ENCODE measurements around the gene DLX4. TPM values are rescaled to one million over a fixed set of nuclear protein-coding genes. Genes with fewer than 3 reads are reported as not detected.

The DLX4 gene
- total RNA-seq, 2 donors from 2014 or later = 1.9 to 3.0 TPM

GRCh38 chr17:49966767-49967166, 2.2 kb upstream of the DLX4 start:
- Mint-ChIP-seq H3K36me3 (ENCODE audit: insufficient read depth in 2 of 2) (peaks cover 0 to 4% of the 10 kb centered on the region in 2 donors), H3K27me3 (ENCODE audit: low read depth) (peaks cover 89% of the 10 kb centered on the region), H3K4me1 (ENCODE audit: low read depth) (peaks cover 68% of the 10 kb centered on the region), H3K9me3 (no peaks in the 10 kb centered on the region), H3K4me3 (no peak overlapping the region), H3K27ac (no peak overlapping the region)
- DNase-seq = no peak
- ATAC-seq (replicated peaks in 1 of 2) = no peak

DNA sequence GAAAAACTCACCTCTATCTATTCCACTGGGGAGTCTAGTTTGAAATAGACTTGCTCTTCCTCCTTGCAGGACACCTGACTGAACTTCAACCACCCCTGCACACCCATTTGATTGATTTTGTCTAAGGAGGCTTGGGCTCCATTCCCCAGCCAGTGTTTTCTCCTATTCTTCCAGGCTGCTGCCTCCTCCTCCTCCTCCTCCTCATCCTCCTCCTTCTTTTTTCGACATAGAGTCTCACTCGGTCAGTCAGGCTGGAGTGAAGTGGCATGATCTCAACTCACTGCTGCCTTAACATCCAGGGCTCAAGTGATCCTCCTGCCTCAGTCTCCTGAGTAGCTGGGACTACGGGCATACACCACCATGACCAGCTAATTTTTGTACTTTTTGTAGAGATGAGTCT, 1.8 kb upstream of the DLX4 start:
- no peak overlapping the region for H3K27ac Mint-ChIP-seq
- H3K27me3 Mint-ChIP-seq (ENCODE audit: low read depth) = peaks cover 86% of the 10 kb centered on the region
- H3K4me1 Mint-ChIP-seq (ENCODE audit: low read depth) = peaks cover 69% of the 10 kb centered on the region
- H3K4me3 Mint-ChIP-seq = no peak overlapping the region
- no peaks in the 10 kb centered on the region for H3K9me3 Mint-ChIP-seq
- no peak for ATAC-seq (replicated peaks in 1 of 2)
- DNase-seq = no peak
- peaks cover 0 to 4% of the 10 kb centered on the region in 2 donors for H3K36me3 Mint-ChIP-seq (ENCODE audit: insufficient read depth in 2 of 2)

GRCh38 chr17:49967621-49968404, 1.2 kb upstream of the DLX4 start:
- H3K27me3 Mint-ChIP-seq (ENCODE audit: low read depth) = peaks cover 81% of the 10 kb centered on the region
- H3K36me3 Mint-ChIP-seq (ENCODE audit: insufficient read depth in 2 of 2) = peaks cover 0 to 4% of the 10 kb centered on the region in 2 donors
- H3K4me1 Mint-ChIP-seq (ENCODE audit: low read depth) = peaks cover 69% of the 10 kb centered on the region
- no peak for ATAC-seq (replicated peaks in 1 of 2)
- peak overlapping the region; percentile 55 to 95 for H3K4me3 Mint-ChIP-seq
- DNase-seq = no peak
- H3K27ac Mint-ChIP-seq = no peak overlapping the region
- H3K9me3 Mint-ChIP-seq = no peaks in the 10 kb centered on the region

DNA sequence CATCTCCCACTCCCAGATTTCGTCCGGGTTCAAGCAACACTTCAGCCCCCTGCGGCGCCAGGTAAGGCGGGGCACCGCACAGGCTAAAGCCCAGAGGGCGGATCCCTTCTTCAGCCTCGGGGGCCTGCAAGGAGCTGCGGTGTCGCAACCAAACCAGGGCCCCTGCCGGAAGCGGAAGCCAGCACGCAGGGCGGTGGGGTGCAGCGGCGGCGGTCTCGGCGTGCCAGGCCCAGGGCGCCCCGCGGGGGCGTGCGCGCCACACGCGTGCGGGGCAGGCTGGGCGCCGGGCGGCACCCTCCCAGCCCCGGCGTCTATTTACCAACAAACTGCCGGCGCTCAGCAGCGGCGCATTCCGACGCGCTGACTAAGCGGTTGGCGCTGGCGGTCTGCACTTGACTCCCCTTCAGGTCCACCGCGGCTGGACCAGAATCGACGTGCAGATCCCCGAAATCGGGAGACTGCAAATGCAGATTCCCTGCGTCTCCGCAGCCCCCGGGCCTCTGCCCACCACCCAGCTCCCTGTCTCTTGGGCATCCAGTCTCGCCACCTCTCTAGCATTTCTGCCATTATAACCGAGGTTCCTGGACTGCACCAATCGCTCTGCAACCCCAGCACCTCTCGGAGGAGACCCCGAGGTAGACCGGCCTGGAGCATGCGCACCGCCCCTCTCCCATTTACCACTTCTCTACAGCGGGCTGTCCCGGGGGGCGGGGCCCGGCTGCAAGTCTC, 421 bp upstream of the DLX4 start:
- H3K27ac Mint-ChIP-seq = peak overlapping the region; percentile 44
- peak overlapping the region; percentile 95 for H3K4me3 Mint-ChIP-seq
- H3K27me3 Mint-ChIP-seq (ENCODE audit: low read depth) = peaks cover 81% of the 10 kb centered on the region
- ATAC-seq (replicated peaks in 1 of 2) (peak; percentile 84 to 85), DNase-seq (peak; percentile 82 to 83)
- peaks cover 0 to 3% of the 10 kb centered on the region in 2 donors for H3K36me3 Mint-ChIP-seq (ENCODE audit: insufficient read depth in 2 of 2)
- H3K9me3 Mint-ChIP-seq = no peaks in the 10 kb centered on the region
- peaks cover 64% of the 10 kb centered on the region for H3K4me1 Mint-ChIP-seq (ENCODE audit: low read depth)

DNA sequence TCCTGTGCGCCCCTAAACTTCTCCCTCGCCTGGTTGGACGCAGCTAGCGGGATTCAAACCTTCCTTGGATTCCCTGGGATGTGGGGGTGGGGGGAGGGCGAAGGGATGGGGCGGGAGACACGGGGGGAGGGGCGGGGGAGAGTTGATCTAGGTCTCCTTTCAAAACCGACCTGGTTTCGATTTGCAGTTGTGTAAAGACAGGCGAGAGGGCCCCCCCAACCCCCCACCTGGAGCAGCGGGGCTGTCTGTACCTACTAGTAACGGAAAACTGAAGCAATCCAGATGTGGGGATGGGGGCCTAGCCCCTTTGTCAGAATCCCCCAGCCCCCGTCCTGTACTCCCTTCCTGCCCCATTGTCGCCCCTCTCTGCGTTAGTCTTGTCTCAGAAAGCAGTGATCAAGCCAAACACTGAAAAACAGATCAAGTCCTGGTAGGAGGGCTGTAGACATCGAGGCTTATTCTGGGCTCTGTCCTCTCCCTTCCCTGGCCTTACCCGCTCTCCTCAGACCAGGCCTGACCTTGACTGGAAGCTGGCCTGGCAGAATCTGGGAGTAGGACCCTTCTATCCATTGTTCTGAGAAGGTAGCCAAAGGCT, 902 bp downstream of the DLX4 start:
- ATAC-seq (replicated peaks in 1 of 2) (no peak), DNase-seq (no peak)
- H3K27ac Mint-ChIP-seq = no peak overlapping the region
- H3K27me3 Mint-ChIP-seq (ENCODE audit: low read depth) = peaks cover 81% of the 10 kb centered on the region
- H3K9me3 Mint-ChIP-seq = no peaks in the 10 kb centered on the region
- peaks cover 0 to 2% of the 10 kb centered on the region in 2 donors for H3K36me3 Mint-ChIP-seq (ENCODE audit: insufficient read depth in 2 of 2)
- peaks cover 51% of the 10 kb centered on the region for H3K4me1 Mint-ChIP-seq (ENCODE audit: low read depth)
- H3K4me3 Mint-ChIP-seq = peak overlapping the region; percentile 95

GRCh38 chr17:49970498-49970897, 1.5 kb downstream of the DLX4 start:
- no peak overlapping the region for H3K27ac Mint-ChIP-seq
- peaks cover 45% of the 10 kb centered on the region for H3K4me1 Mint-ChIP-seq (ENCODE audit: low read depth)
- DNase-seq (no peak), ATAC-seq (replicated peaks in 1 of 2) (no peak)
- peaks cover 80% of the 10 kb centered on the region for H3K27me3 Mint-ChIP-seq (ENCODE audit: low read depth)
- peaks cover 0 to 2% of the 10 kb centered on the region in 2 donors for H3K36me3 Mint-ChIP-seq (ENCODE audit: insufficient read depth in 2 of 2)
- H3K9me3 Mint-ChIP-seq = no peaks in the 10 kb centered on the region
- peak overlapping the region; percentile 44 to 95 for H3K4me3 Mint-ChIP-seq

GRCh38 chr17:49971199-49971847, 2.3 kb downstream of the DLX4 start:
- Mint-ChIP-seq H3K9me3 (no peaks in the 10 kb centered on the region), H3K27ac (no peak overlapping the region), H3K36me3 (ENCODE audit: insufficient read depth in 2 of 2) (peaks cover 0 to 2% of the 10 kb centered on the region in 2 donors), H3K4me1 (ENCODE audit: low read depth) (peaks cover 38% of the 10 kb centered on the region), H3K4me3 (peak overlapping the region; percentile 16 to 71), H3K27me3 (ENCODE audit: low read depth) (peaks cover 77% of the 10 kb centered on the region)
- no peak for ATAC-seq (replicated peaks in 1 of 2)
- no peak for DNase-seq

GRCh38 chr17:49971848-49972485, 3.0 kb downstream of the DLX4 start:
- peak overlapping the region; percentile 16 to 71 for H3K4me3 Mint-ChIP-seq
- H3K27ac Mint-ChIP-seq = no peak overlapping the region
- no peaks in the 10 kb centered on the region for H3K9me3 Mint-ChIP-seq
- H3K27me3 Mint-ChIP-seq (ENCODE audit: low read depth) = peaks cover 73% of the 10 kb centered on the region
- peaks cover 38% of the 10 kb centered on the region for H3K4me1 Mint-ChIP-seq (ENCODE audit: low read depth)
- H3K36me3 Mint-ChIP-seq (ENCODE audit: insufficient read depth in 2 of 2) = peaks cover 0 to 2% of the 10 kb centered on the region in 2 donors
- DNase-seq (peak; percentile 34 to 36), ATAC-seq (replicated peaks in 1 of 2) (no peak)

GRCh38 chr17:49972486-49973270, 3.7 kb downstream of the DLX4 start:
- no peak overlapping the region for H3K27ac Mint-ChIP-seq
- H3K36me3 Mint-ChIP-seq (ENCODE audit: insufficient read depth in 2 of 2) = peaks cover 0 to 2% of the 10 kb centered on the region in 2 donors
- DNase-seq (no peak), ATAC-seq (replicated peaks in 1 of 2) (no peak)
- H3K9me3 Mint-ChIP-seq = no peaks in the 10 kb centered on the region
- H3K4me1 Mint-ChIP-seq (ENCODE audit: low read depth) = peaks cover 31% of the 10 kb centered on the region
- peak overlapping the region; percentile 5 to 10 for H3K4me3 Mint-ChIP-seq
- H3K27me3 Mint-ChIP-seq (ENCODE audit: low read depth) = peaks cover 66% of the 10 kb centered on the region

DNA sequence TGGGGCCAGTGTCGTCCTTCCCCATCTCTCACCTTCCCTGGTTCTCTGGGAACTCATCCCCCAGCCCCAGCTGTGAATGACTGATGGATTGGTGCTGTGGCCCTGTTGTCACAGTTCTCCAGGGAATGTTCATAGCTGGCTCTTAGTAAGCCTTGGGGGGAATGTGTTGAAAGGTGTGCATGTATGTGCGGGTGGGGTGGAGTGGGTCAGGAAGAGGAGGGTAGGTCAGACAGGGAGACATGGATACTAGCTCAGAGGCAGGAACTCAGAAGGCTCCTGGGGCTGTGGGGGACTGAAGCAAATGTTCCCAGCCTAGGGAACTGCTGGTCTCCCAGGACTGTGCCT, 4.3 kb downstream of the DLX4 start:
- Mint-ChIP-seq H3K27ac (no peak overlapping the region), H3K27me3 (ENCODE audit: low read depth) (peaks cover 62% of the 10 kb centered on the region), H3K4me3 (peak overlapping the region in 1 of 2 donors; percentile 10), H3K9me3 (no peaks in the 10 kb centered on the region), H3K36me3 (ENCODE audit: insufficient read depth in 2 of 2) (peaks cover 0 to 2% of the 10 kb centered on the region in 2 donors), H3K4me1 (ENCODE audit: low read depth) (peaks cover 26% of the 10 kb centered on the region)
- ATAC-seq (replicated peaks in 1 of 2) (no peak), DNase-seq (no peak)

- H3K4me1 Mint-ChIP-seq (ENCODE audit: low read depth) = peaks cover 14% of the 10 kb centered on the region
- no peak for DNase-seq
- H3K36me3 Mint-ChIP-seq (ENCODE audit: insufficient read depth in 2 of 2) = no peaks in the 10 kb centered on the region
- no peak overlapping the region for H3K4me3 Mint-ChIP-seq
- H3K27ac Mint-ChIP-seq = no peak overlapping the region
- no peaks in the 10 kb centered on the region for H3K9me3 Mint-ChIP-seq
- no peak for ATAC-seq (replicated peaks in 1 of 2)
- H3K27me3 Mint-ChIP-seq (ENCODE audit: low read depth) = peaks cover 50% of the 10 kb centered on the region
Observed at GRCh38 chr17:49975531-49975930, 6.5 kb downstream of the DLX4 start.

Data from activated T-cell treated with anti-CD3 and anti-CD28 coated beads, Interleukin-2, amount 50 U/mL, for 72 hours (primary cell).